Neural progenitor cell (in vitro differentiated cells): ENCODE data around the gene RNASE4. TPM values are rescaled to one million over a fixed set of nuclear protein-coding genes. Genes with fewer than 3 reads are reported as not detected.

Experiments used
- DNase-seq: peaks from one replicate; pipeline ENCODE4 v3.0.0-alpha.2; 2016; ENCODE audit warnings: low spot score
- H2AFZ ChIP-seq: fragments of 200-600 bp; sonication (generic); replicated peaks from 2 replicates; pipeline ENCODE4 v1.6.1; 2016; ENCODE audit warnings: antibody characterized with exemption
- H3F3A ChIP-seq: fragments of 200-600 bp; sonication (generic); 2 replicates; pipeline ENCODE4 v1.6.1; 2016; ENCODE audit warnings: antibody characterized with exemption, low read depth
- H3K27ac ChIP-seq: fragments of 200-600 bp; sonication (generic); 2 replicates; pipeline ENCODE4 v1.5.1; 2016; ENCODE audit warnings: mild to moderate bottlenecking
- H3K27me3 ChIP-seq: fragments of 200-600 bp; sonication (generic); 2 replicates; pipeline ENCODE4 v1.6.1; 2016; ENCODE audit warnings: mild to moderate bottlenecking, moderate library complexity
- H3K36me3 ChIP-seq: fragments of 200-600 bp; sonication (generic); 2 replicates; pipeline ENCODE4 v1.5.1; 2016
- H3K4me1 ChIP-seq: fragments of 200-600 bp; sonication (generic); 2 replicates; pipeline ENCODE4 v1.6.1; 2016; ENCODE audit warnings: mixed run types
- H3K4me2 ChIP-seq: fragments of 200-600 bp; sonication (generic); 2 replicates; pipeline ENCODE4 v1.6.1; 2016
- H3K4me3 ChIP-seq: fragments of 200-600 bp; sonication (generic); 2 replicates; pipeline ENCODE4 v1.5.1; 2016
- H3K79me2 ChIP-seq: fragments of 200-600 bp; sonication (generic); 2 replicates; pipeline ENCODE4 v1.6.1; 2016; ENCODE audit warnings: low read depth
- H3K9ac ChIP-seq: fragments of 200-600 bp; sonication (generic); 2 replicates; pipeline ENCODE4 v1.6.1; 2016
- H3K9me3 ChIP-seq: fragments of 200-600 bp; sonication (generic); 2 replicates; pipeline ENCODE4 v1.5.1; 2016; ENCODE audit warnings: low read depth
- H4K20me1 ChIP-seq: fragments of 200-600 bp; sonication (generic); 2 replicates; pipeline ENCODE4 v1.6.1; 2016; ENCODE audit warnings: low read depth
- H3K27ac Mint-ChIP-seq: 3 replicates; pipeline ENCODE4 v1.8.0; 2021; ENCODE audit warnings: mixed read lengths
- H3K27me3 Mint-ChIP-seq: 2 replicates; pipeline ENCODE4 v1.8.0; 2022; ENCODE audit warnings: low read depth, mild to moderate bottlenecking, inconsistent platforms, moderate library complexity, mixed read lengths; ENCODE audit not compliant: insufficient read depth
- H3K36me3 Mint-ChIP-seq: 3 replicates; pipeline ENCODE4 v1.8.0; 2021; ENCODE audit warnings: mixed read lengths
- H3K4me1 Mint-ChIP-seq: 3 replicates; pipeline ENCODE4 v1.8.0; 2021; ENCODE audit warnings: mixed read lengths
- H3K4me3 Mint-ChIP-seq: 3 replicates; pipeline ENCODE4 v1.8.0; 2021; ENCODE audit warnings: mild to moderate bottlenecking, moderate library complexity, mixed read lengths
- H3K9me3 Mint-ChIP-seq: 3 replicates; pipeline ENCODE4 v1.8.0; 2020; ENCODE audit warnings: mixed read lengths
- EZH2 ChIP-seq: fragments of 200-600 bp; sonication (generic); IDR thresholded peaks from 2 replicates; pipeline ENCODE4 v1.6.1; 2017; ENCODE audit warnings: antibody characterized with exemption, mild to moderate bottlenecking, moderate library complexity
- EZH2phosphoT487 ChIP-seq: fragments of 200-600 bp; sonication (generic); IDR thresholded peaks from 2 replicates; pipeline ENCODE4 v1.6.1; 2017; ENCODE audit warnings: antibody characterized with exemption
- total RNA-seq: library from RNA; depleted of rRNA; stranded (reverse); fragments of >200 nt; gene quantifications from 2 replicates; pipeline ENCODE4 v1.2.3, GENCODE V29; 2015; ENCODE audit warnings: low replicate concordance
- TF ChIP-seq, protein P1 (sequence below): fragments of 200-600 bp; sonication (generic); IDR thresholded peaks from 2 replicates; pipeline ENCODE4 v1.5.1; 2017; ENCODE audit warnings: antibody characterized with exemption, mild to moderate bottlenecking

The RNASE4 gene
- total RNA-seq, 1 donor from 2014 or later: 2.1 TPM

DNA sequence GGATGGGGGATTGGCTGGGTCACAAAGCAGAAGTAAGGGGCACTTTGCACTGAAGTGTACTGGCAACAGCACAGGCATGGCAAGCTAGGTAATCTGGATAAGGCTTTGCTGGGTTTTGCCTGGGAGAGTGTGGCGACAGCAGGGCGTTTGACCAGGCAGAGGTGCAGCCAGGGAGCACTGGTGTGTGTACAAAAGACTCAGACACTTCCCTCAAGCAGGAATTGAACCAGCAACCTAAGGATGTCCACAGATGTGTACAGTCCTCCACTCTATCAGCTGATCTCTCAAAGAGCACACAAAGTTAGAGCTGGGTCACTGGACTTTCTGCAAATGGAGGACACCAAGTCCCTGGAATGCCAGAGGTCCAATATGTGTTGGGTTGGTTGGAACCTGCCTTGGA is 15.4 kb upstream of the RNASE4 start:
- Mint-ChIP-seq H3K4me3 (no peak overlapping the region), H3K27ac (no peak overlapping the region), H3K9me3 (no peaks in the 10 kb centered on the region), H3K36me3 (no peaks in the 10 kb centered on the region), H3K27me3 (peaks cover 21% of the 10 kb centered on the region), H3K4me1 (no peaks in the 10 kb centered on the region)
- H3K4me2 ChIP-seq: no peak overlapping the region
- H3K79me2 ChIP-seq: no peaks in the 10 kb centered on the region
- no peak overlapping the region for H2AFZ ChIP-seq
- H3K9ac ChIP-seq: no peak overlapping the region
- no peaks in the 10 kb centered on the region for H3K36me3 ChIP-seq
- no peaks in the 10 kb centered on the region for H3F3A ChIP-seq
- H4K20me1 ChIP-seq: no peaks in the 10 kb centered on the region
- DNase-seq: no peak
- H3K27me3 ChIP-seq: peaks cover 14% of the 10 kb centered on the region
- H3K4me3 ChIP-seq: no peak overlapping the region
- H3K9me3 ChIP-seq: no peaks in the 10 kb centered on the region
- no peak for TF ChIP-seq EZH2
- no peak for TF ChIP-seq EZH2phosphoT487
- TF ChIP-seq, protein P1, sequence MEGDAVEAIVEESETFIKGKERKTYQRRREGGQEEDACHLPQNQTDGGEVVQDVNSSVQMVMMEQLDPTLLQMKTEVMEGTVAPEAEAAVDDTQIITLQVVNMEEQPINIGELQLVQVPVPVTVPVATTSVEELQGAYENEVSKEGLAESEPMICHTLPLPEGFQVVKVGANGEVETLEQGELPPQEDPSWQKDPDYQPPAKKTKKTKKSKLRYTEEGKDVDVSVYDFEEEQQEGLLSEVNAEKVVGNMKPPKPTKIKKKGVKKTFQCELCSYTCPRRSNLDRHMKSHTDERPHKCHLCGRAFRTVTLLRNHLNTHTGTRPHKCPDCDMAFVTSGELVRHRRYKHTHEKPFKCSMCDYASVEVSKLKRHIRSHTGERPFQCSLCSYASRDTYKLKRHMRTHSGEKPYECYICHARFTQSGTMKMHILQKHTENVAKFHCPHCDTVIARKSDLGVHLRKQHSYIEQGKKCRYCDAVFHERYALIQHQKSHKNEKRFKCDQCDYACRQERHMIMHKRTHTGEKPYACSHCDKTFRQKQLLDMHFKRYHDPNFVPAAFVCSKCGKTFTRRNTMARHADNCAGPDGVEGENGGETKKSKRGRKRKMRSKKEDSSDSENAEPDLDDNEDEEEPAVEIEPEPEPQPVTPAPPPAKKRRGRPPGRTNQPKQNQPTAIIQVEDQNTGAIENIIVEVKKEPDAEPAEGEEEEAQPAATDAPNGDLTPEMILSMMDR: no peak
- no peak overlapping the region for H3K27ac ChIP-seq
- no peaks in the 10 kb centered on the region for H3K4me1 ChIP-seq

DNA sequence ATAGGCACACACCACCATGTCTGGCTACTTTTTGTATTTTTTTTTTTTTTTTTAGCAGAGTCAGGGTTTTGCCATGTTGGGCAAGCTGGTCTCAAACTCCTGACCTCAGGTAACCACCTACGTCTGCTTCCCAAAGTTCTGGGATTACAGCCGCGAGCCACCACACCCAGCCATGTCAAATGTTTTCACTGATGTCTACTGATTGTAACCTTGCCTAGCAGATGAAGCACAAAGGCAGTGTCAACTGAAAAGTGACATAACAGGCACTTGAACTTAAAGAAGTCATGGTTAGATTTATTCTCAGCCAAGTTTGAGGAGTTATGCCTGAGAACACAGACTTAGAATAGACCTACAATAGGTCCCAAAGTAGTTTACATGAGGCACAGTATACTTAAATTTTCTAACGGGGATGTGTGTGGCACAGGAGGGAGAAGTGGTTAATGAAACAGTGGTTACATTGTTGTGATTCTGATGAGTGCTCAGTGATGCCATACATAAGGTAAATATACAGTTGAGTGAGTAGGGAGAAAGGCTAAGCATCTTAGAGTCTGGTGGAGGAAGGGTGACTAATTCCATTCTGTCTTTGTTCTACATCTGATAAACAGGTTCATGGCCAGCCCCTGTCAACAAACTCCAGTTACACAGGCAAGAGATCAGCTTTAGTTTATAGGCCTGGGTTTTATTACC is 12.6 kb upstream of the RNASE4 start:
- Histone ChIP-seq H2AFZ (no peak overlapping the region), H3K27ac (no peak overlapping the region), H3K79me2 (no peaks in the 10 kb centered on the region), H3K27me3 (no peaks in the 10 kb centered on the region), H4K20me1 (no peaks in the 10 kb centered on the region), H3K4me2 (no peak overlapping the region), H3K4me3 (no peak overlapping the region), H3K9ac (no peak overlapping the region), H3F3A (no peaks in the 10 kb centered on the region), H3K9me3 (no peaks in the 10 kb centered on the region), H3K36me3 (no peaks in the 10 kb centered on the region), H3K4me1 (no peaks in the 10 kb centered on the region)
- H3K36me3 Mint-ChIP-seq: no peaks in the 10 kb centered on the region
- H3K4me1 Mint-ChIP-seq: no peaks in the 10 kb centered on the region
- no peak overlapping the region for H3K27ac Mint-ChIP-seq
- TF ChIP-seq EZH2phosphoT487: no peak
- TF ChIP-seq, protein P1: no peak
- no peak for TF ChIP-seq EZH2
- H3K27me3 Mint-ChIP-seq: peaks cover 3% of the 10 kb centered on the region
- H3K4me3 Mint-ChIP-seq: no peak overlapping the region
- H3K9me3 Mint-ChIP-seq: no peaks in the 10 kb centered on the region
- no peak for DNase-seq

DNA sequence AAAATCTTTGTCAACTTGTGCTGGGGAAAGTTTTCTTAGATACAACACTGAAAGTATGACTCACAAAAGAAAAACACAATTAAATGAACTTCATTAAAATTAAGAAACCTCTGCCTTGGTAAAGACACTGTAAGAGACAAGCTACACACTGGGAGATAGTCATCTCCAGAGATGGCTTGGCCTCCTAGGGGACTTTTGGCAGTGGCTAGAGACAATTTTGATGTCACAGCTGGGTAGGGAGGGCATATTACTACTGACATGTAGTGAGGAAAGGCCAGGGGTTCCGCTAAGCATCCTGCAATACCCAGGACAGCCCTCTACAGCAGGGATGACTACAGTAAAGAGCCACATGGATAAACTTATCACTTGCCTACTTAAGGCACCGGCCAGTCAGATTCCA is 8.7 kb upstream of the RNASE4 start:
- no peaks in the 10 kb centered on the region for H3K36me3 Mint-ChIP-seq
- Histone ChIP-seq H3K36me3 (no peaks in the 10 kb centered on the region), H3K27ac (no peak overlapping the region), H3K4me2 (no peak overlapping the region), H3K27me3 (no peaks in the 10 kb centered on the region), H3K9me3 (no peaks in the 10 kb centered on the region), H3K4me3 (no peak overlapping the region), H4K20me1 (no peaks in the 10 kb centered on the region), H2AFZ (no peak overlapping the region), H3K4me1 (peaks cover 5% of the 10 kb centered on the region), H3K9ac (no peak overlapping the region), H3K79me2 (no peaks in the 10 kb centered on the region), H3F3A (peaks cover 6% of the 10 kb centered on the region)
- H3K4me1 Mint-ChIP-seq: peaks cover 5% of the 10 kb centered on the region
- DNase-seq: no peak
- H3K9me3 Mint-ChIP-seq: no peaks in the 10 kb centered on the region
- peaks cover 3% of the 10 kb centered on the region for H3K27me3 Mint-ChIP-seq
- no peak overlapping the region for H3K4me3 Mint-ChIP-seq
- TF ChIP-seq, protein P1: no peak
- TF ChIP-seq EZH2phosphoT487 (no peak), EZH2 (no peak)
- H3K27ac Mint-ChIP-seq: no peak overlapping the region
